22Rv1 (cell line): ENCODE data around the gene COQ2.

ENCODE experiments used
- CTCF ChIP-seq: fragments of 450-650 bp; IDR thresholded peaks from 2 replicates; pipeline ENCODE4 v1.5.1; 2017; ENCODE audit warnings: mild to moderate bottlenecking
- ZFX ChIP-seq: fragments of 450-650 bp; IDR thresholded peaks from 2 replicates; pipeline ENCODE4 v1.6.1; 2017; ENCODE audit warnings: antibody characterized with exemption, borderline replicate concordance

- TF ChIP-seq CTCF (no peak), ZFX (no peak)
Measured at GRCh38 chr4:83216959-83217683, 67.5 kb downstream of the COQ2 start.
